ENCODE data around the gene C3orf62.
"Not testable (repeated sequence)": the region's sequence is repeated elsewhere in the genome, so short reads cannot be mapped to it uniquely, and the experiment has no call there.

C3orf62 gene

GRCh38 chr3:49273825-49274532 is 3.1 kb downstream of the C3orf62 start:
- no peak for DNase-seq
- intact Hi-C loops (cut with DNase I) = no loop called here

- DNase-seq = no peak
- intact Hi-C loops (cut with DNase I) = no loop called here
Observed at GRCh38 chr3:49271047-49271446, 6.0 kb downstream of the C3orf62 start.

GRCh38 chr3:49270156-49270500 is 6.9 kb downstream of the C3orf62 start:
- intact Hi-C loops (cut with DNase I) = no loop called here
- DNase-seq = no peak

- intact Hi-C loops (cut with DNase I) = no loop called here
- no peak for DNase-seq
Observed at GRCh38 chr3:49269443-49270155, 7.4 kb downstream of the C3orf62 start.

- DNase-seq = peak in 1 of 42 donors; percentile 7
- intact Hi-C loops (cut with DNase I) = no loop called here
Observed at GRCh38 chr3:49266410-49267095, 10.5 kb downstream of the C3orf62 start.

- intact Hi-C loops (cut with DNase I) = no loop called here
- DNase-seq = no peak
Observed at GRCh38 chr3:49265661-49266386, 11.2 kb downstream of the C3orf62 start.

GRCh38 chr3:49263159-49263889 is 13.7 kb downstream of the C3orf62 start:
- no peak for DNase-seq
- intact Hi-C loops (cut with DNase I) = no loop called here

- DNase-seq = no peak
- intact Hi-C loops (cut with DNase I) = no loop called here
Observed at GRCh38 chr3:49260806-49261324, 16.2 kb downstream of the C3orf62 start.

GRCh38 chr3:49257187-49257586 is 19.8 kb downstream of the C3orf62 start:
- intact Hi-C loops (cut with DNase I) = no loop called here
- no peak for DNase-seq

GRCh38 chr3:49255718-49256511 is 21.1 kb downstream of the C3orf62 start:
- intact Hi-C loops (cut with DNase I) = no loop called here
- DNase-seq = peak in 1 of 42 donors; percentile 7

GRCh38 chr3:49255112-49255511 is 21.9 kb downstream of the C3orf62 start:
- DNase-seq = peak in 1 of 42 donors; percentile 2
- intact Hi-C loops (cut with DNase I) = no loop called here

GRCh38 chr3:49253512-49253911 is 23.5 kb downstream of the C3orf62 start:
- no peak for DNase-seq
- intact Hi-C loops (cut with DNase I) = no loop called here

- DNase-seq = peak in 2 of 42 donors; percentile 3 to 7
- intact Hi-C loops (cut with DNase I) = no loop called here
Observed at GRCh38 chr3:49248840-49249227, 28.2 kb downstream of the C3orf62 start.

- intact Hi-C loops (cut with DNase I) = no loop called here
Observed at GRCh38 chr3:49244581-49245205, 32.3 kb downstream of the C3orf62 start.

GRCh38 chr3:49240091-49240490 is 36.9 kb downstream of the C3orf62 start:
- DNase-seq; intact Hi-C loops (cut with DNase I): not testable (repeated sequence)

More at GRCh38 chr3:49244581-49245205, 32.3 kb downstream of the C3orf62 start:
- DNase-seq = peak in 8 of 42 donors; percentile 7 to 47 (median 19)

- DNase-seq = peak in 15 of 42 donors; percentile 10 to 61 (median 28)
- intact Hi-C loops (cut with DNase I) = no loop called here
Observed at GRCh38 chr3:49238274-49239127, 38.5 kb downstream of the C3orf62 start.

Measured in head of caudate nucleus (tissue), 42 donors.